GM18873 (cell line): ENCODE results near the gene ATP8B3.
A peak's percentile ranks its signal among the peaks of the same experiment; 100 is the strongest.

Experiments
- ATAC-seq: cut with Tn5 transposase; IDR thresholded peaks from one replicate; pipeline ENCODE4 v1.9.1; 2021; ENCODE audit warnings: mild to moderate bottlenecking, moderate library complexity, moderate number of reproducible peaks; ENCODE audit not compliant: unreplicated experiment, low FRiP score

Gene ATP8B3

GRCh38 chr19:1811942-1812425 lies at the start of gene ATP8B3:
Gene ATP8B3 (minus strand): TSS chr19:1812276. CDS start chr19:1811736, 540 bp downstream.
- peak; percentile 16 for ATAC-seq

- ATAC-seq = no peak
These were observed 49.5 kb upstream of the ATP8B3 start for GRCh38 chr19:1861599-1862031.

- ATAC-seq = no peak
These were observed 48.9 kb upstream of the ATP8B3 start for GRCh38 chr19:1860821-1861598.

GRCh38 chr19:1860042-1860775 lies 48.1 kb upstream of the ATP8B3 start:
- ATAC-seq = no peak

GRCh38 chr19:1859331-1859781 lies 47.3 kb upstream of the ATP8B3 start:
- ATAC-seq = no peak

- ATAC-seq = no peak
These were observed 46.5 kb upstream of the ATP8B3 start for GRCh38 chr19:1858412-1859081.

GRCh38 chr19:1857648-1858326 lies 45.7 kb upstream of the ATP8B3 start:
- ATAC-seq = no peak

- ATAC-seq = no peak
These were observed 44.9 kb upstream of the ATP8B3 start for GRCh38 chr19:1856698-1857603.

GRCh38 chr19:1856345-1856697 lies 44.2 kb upstream of the ATP8B3 start:
- no peak for ATAC-seq

GRCh38 chr19:1855828-1856255 lies 43.8 kb upstream of the ATP8B3 start:
- ATAC-seq = no peak

- no peak for ATAC-seq
These were observed 43.2 kb upstream of the ATP8B3 start for GRCh38 chr19:1855040-1855827.

- ATAC-seq = no peak
These were observed 42.5 kb upstream of the ATP8B3 start for GRCh38 chr19:1854542-1855039.

GRCh38 chr19:1854039-1854541 lies 42.0 kb upstream of the ATP8B3 start:
- ATAC-seq = no peak

GRCh38 chr19:1853295-1854038 lies 41.4 kb upstream of the ATP8B3 start:
- ATAC-seq = no peak

- ATAC-seq = no peak
These were observed 40.6 kb upstream of the ATP8B3 start for GRCh38 chr19:1852581-1853128.

- no peak for ATAC-seq
These were observed 39.8 kb upstream of the ATP8B3 start for GRCh38 chr19:1851654-1852580.
